AG04450 (cell line): ENCODE data around the gene AIPL1. TPM values are rescaled to one million over a fixed set of nuclear protein-coding genes. Genes with fewer than 3 reads are reported as not detected.

Experiments used
- CTCF ChIA-PET: fragments of 300-600, 350-600 bp; formaldehyde crosslinking; extraction: SDS; loops from one replicate; lab custom pipeline; 2022; ENCODE audit warnings: antibody characterized with exemption, inconsistent platforms; lab: Charles Lee
- POLR2A ChIA-PET: fragments of 350-600 bp; formaldehyde crosslinking; extraction: SDS; loops from one replicate; lab custom pipeline; 2021; ENCODE audit warnings: antibody characterized with exemption, inconsistent platforms; lab: Yijun Ruan, JAX
- DNase-seq: peaks from one replicate; pipeline ENCODE4 v3.0.0-alpha.2; 2011; ENCODE audit warnings: low read depth, low spot score
- H3K27ac ChIP-seq: one replicate; pipeline ENCODE4 v1.5.1; 2012; ENCODE audit warnings: low read depth, low read length, control low read depth
- H3K27me3 ChIP-seq: one replicate; pipeline ENCODE4 v1.6.0; 2012; ENCODE audit warnings: low read length; ENCODE audit not compliant: control insufficient read depth, insufficient read depth
- H3K4me3 ChIP-seq: 2 replicates; pipeline ENCODE4 v1.5.1; 2011; ENCODE audit warnings: mild to moderate bottlenecking, low read depth, low read length, control low read depth
- H3K9me3 ChIP-seq: 2 replicates; pipeline ENCODE4 v1.5.1; 2012; ENCODE audit warnings: low read length; ENCODE audit not compliant: control insufficient read depth, insufficient read depth
- polyA plus RNA-seq: library from polyadenylated mRNA; depleted of rRNA; stranded (reverse); fragments of >200 nt; gene quantifications from 2 replicates; pipeline ENCODE4 v1.2.3, GENCODE V29; 2011
- TF ChIP-seq, protein P1 (sequence below): IDR thresholded peaks from 2 replicates; pipeline ENCODE4 v1.5.1; 2011; ENCODE audit warnings: low read depth, low read length, control low read depth, inconsistent platforms

Gene AIPL1
- polyA plus RNA-seq, 1 experiment: not detected

DNA sequence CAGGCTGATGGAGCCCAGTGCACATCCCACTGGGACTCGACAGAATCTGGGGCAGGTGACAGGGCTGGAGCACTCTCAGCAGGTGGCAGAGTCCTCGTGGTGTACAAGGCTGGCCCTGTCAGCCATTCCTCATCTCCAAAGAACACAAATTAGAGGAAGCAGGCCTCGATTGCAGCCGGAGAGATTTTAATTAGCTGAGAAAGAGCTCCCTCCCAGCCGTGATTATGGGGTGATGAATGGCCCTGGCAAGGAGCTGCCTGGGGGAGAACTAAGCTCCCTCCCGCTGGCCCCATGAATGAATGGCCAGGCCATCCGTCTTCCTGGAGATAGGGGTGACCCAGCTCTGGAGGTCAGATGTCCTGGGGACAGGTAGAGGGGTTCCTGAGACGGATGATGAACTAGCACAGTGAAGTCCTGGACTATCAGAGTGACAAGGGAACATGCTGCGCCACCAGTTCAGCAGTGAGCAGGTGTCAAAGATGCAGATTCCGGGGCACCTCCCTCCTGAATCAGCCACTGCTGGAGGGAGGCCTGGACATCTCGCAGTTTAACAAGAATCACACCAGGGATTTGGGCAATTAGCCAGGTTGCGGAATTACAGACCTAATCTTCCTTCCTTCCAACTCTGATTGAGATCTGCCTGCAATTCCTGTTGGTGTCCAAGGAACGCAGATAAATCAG, 44.8 kb upstream of the AIPL1 start:
- no peak overlapping the region for H3K27ac ChIP-seq
- DNase-seq: no peak
- ChIA-PET POLR2A (no interaction called here), CTCF (no interaction called here)
- H3K4me3 ChIP-seq: no peak overlapping the region
- TF ChIP-seq, protein P1, sequence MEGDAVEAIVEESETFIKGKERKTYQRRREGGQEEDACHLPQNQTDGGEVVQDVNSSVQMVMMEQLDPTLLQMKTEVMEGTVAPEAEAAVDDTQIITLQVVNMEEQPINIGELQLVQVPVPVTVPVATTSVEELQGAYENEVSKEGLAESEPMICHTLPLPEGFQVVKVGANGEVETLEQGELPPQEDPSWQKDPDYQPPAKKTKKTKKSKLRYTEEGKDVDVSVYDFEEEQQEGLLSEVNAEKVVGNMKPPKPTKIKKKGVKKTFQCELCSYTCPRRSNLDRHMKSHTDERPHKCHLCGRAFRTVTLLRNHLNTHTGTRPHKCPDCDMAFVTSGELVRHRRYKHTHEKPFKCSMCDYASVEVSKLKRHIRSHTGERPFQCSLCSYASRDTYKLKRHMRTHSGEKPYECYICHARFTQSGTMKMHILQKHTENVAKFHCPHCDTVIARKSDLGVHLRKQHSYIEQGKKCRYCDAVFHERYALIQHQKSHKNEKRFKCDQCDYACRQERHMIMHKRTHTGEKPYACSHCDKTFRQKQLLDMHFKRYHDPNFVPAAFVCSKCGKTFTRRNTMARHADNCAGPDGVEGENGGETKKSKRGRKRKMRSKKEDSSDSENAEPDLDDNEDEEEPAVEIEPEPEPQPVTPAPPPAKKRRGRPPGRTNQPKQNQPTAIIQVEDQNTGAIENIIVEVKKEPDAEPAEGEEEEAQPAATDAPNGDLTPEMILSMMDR: no peak
- peaks cover 15% of the 10 kb centered on the region for H3K27me3 ChIP-seq
- no peaks in the 10 kb centered on the region for H3K9me3 ChIP-seq

DNA sequence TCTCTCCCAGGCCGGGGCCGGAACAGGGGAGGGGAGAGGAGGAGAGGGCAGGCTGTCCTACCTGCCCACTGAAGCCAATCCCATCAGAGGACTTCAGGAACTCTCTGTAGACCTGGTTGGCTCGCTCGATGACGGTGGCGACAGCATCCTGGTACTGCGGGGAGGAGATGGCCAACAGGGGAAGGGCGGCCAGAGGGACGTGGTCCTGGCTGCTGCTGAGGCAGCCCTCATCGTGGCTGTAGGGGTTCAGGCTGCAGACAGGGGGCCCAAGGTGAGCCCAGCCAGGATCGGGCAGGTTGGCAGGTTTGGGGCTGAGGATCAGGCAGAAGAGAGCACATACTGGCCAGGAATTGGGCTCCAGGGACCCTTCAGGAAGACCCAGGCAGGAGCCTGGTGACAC, 43.6 kb upstream of the AIPL1 start:
- TF ChIP-seq, protein P1: no peak
- Histone ChIP-seq H3K27ac (no peak overlapping the region), H3K9me3 (no peaks in the 10 kb centered on the region; the same call in 1 of the 2 replicates), H3K27me3 (peaks cover 13% of the 10 kb centered on the region), H3K4me3 (no peak overlapping the region)
- DNase-seq: no peak
- ChIA-PET POLR2A (no interaction called here), CTCF (no interaction called here)

DNA sequence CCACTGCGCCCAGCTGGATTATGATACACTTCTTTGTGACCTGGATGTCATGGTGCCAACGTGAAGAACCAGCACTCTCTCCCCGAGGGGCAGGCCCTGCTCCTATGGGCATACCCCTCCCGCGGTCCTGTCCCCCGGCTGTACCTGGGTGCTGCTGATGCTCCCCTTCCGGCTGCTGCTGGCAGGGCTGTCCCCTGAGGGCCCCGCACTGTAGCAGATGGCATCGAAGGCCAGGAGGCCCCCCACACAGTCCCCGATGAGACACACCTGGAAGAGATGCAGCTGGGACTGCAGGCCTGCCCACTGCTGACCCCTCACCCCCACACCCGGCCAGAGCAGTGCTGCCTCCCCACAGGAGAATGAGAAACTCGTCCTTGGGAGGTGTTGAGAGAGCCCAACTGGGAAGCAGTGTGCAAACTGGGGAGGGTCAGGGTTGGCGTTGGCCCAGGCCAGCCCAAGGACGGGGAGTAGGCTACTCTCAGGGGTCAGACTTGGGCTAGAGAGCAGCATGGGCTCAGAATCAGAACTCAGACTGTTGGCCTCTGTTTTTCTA, 43.0 kb upstream of the AIPL1 start:
- no peak overlapping the region for H3K27ac ChIP-seq
- TF ChIP-seq, protein P1: no peak
- ChIA-PET POLR2A (no interaction called here), CTCF (no interaction called here)
- peaks cover 13% of the 10 kb centered on the region for H3K27me3 ChIP-seq
- H3K9me3 ChIP-seq: no peaks in the 10 kb centered on the region; the same call in 1 of the 2 replicates
- DNase-seq: no peak
- no peak overlapping the region for H3K4me3 ChIP-seq

DNA sequence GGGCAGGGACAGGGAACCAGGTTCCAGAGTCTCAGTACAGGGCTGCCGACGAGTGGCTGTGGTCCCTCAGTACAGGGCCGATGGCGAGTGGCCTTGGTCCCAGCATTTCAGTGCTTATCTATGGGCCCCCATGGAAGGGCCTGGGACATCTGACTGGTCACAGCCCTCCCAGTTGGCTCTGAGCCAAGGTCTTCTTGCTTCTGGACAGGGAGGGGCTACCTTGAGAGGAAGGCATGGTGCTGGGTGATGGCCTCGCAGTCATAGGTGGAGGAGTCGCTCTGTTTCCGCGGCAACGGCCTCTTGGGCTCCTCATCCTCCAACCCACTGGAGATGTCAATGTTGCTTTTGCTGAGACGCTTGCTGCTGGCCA, 41.9 kb upstream of the AIPL1 start:
- Histone ChIP-seq H3K9me3 (no peaks in the 10 kb centered on the region; the same call in 1 of the 2 replicates), H3K27me3 (peaks cover 13% of the 10 kb centered on the region), H3K27ac (no peak overlapping the region), H3K4me3 (no peak overlapping the region)
- CTCF ChIA-PET: no interaction called here
- no peak for DNase-seq
- POLR2A ChIA-PET: no interaction called here
- TF ChIP-seq, protein P1: no peak

DNA sequence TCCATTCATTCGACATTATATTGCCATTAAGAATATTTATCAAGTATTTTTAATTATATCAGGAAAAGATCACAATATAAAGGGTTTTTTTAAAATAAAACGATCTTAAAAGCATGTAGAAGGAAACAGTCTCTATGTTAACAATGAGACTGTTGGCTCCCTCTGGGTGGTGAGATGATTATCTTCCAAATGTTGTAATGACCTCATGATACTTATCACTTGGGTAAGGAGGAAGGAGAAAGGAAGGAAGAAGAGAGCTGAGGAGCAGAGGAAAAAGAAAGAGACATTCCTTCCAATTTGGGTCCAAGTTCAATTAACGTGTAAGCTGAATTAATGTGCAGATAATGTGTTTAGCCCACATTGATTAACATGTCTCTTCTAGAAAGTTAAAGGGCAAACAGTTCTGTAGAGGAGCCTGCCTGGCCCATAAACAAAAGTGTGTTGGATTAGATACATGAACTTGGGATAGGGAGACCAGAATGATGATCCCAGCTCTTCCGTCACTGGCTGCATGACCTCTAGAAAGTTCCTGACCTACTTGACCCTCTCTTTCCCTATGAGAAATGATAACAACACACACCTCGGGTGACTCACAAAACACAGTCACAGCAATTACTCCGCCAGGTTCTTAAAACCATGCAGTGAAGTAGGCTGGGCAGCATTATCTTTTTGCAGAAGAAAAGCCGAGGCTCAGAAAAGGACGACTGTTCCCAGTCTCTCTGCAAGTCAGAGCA, 41.3 kb upstream of the AIPL1 start:
- H3K27ac ChIP-seq: no peak overlapping the region
- ChIA-PET POLR2A (no interaction called here), CTCF (no interaction called here)
- TF ChIP-seq, protein P1: no peak
- no peak overlapping the region for H3K4me3 ChIP-seq
- H3K9me3 ChIP-seq: no peaks in the 10 kb centered on the region; the same call in 1 of the 2 replicates
- DNase-seq: no peak
- H3K27me3 ChIP-seq: peaks cover 11% of the 10 kb centered on the region
